ENCODE results near the gene ARHGAP25.

GRCh38 chr2:68822207-68822872 is 87.7 kb downstream of the ARHGAP25 start:
- no peak for TF ChIP-seq EZH2phosphoT487 (IDR thresholded peaks at IDR 0.05; ENCODE audit: borderline replicate concordance, low read length)
- TF ChIP-seq CTCF (IDR thresholded peaks at IDR 0.05; ENCODE audit: low read depth, low read length, poor library complexity, severe bottlenecking), result no peak
